ENCODE results near the gene NPY4R. TPM values are rescaled to one million over a fixed set of nuclear protein-coding genes. Genes with fewer than 3 reads are reported as not detected.
"Not testable (repeated sequence)": the region's sequence is repeated elsewhere in the genome, so short reads cannot be mapped to it uniquely, and the experiment has no call there.

NPY4R gene
- total and polyA plus RNA-seq, 2 donors, result 0.05 to 0.09 TPM

GRCh38 chr10:46411123-46411522 lies 54.6 kb downstream of the NPY4R start:
- not testable (repeated sequence) for DNase-seq (ENCODE audit: low read depth in 6 of 9, low spot score in 9 of 9); H3K4me3 ChIP-seq (ENCODE audit: low read length in 2 of 2); H3K9me3 ChIP-seq (ENCODE audit: control insufficient read depth in 2 of 2, insufficient read depth in 1 of 2, low read length in 1 of 2); H3K27me3 ChIP-seq (ENCODE audit: control insufficient read depth in 2 of 2, insufficient read depth in 1 of 2, low read length in 1 of 2); H3K36me3 ChIP-seq (ENCODE audit: control insufficient read depth in 2 of 2, insufficient read depth in 2 of 2, low read length in 1 of 2); H3K4me1 ChIP-seq (ENCODE audit: control insufficient read depth in 2 of 2, insufficient read depth in 2 of 2, low read length in 2 of 2); H3K27ac ChIP-seq (ENCODE audit: low read depth in 1 of 2, low read length in 1 of 2)

Other genes starting within 250 kb of the NPY4R start
- 0.57 TPM for gene ANTXRL, start 179.0 kb downstream of the NPY4R start, total RNA-seq
- gene ANTXRL, start 179.0 kb downstream of the NPY4R start, polyA plus RNA-seq, result 0.39 TPM
- 8.6 TPM for gene ANXA8L1, start 90.2 kb downstream of the NPY4R start, total RNA-seq
- 46.1 TPM for gene ANXA8L1, start 90.2 kb downstream of the NPY4R start, polyA plus RNA-seq
- gene GPRIN2, start 90.7 kb upstream of the NPY4R start, total RNA-seq, result 0.24 TPM
- 0.82 TPM for gene GPRIN2, start 90.7 kb upstream of the NPY4R start, polyA plus RNA-seq
- gene SYT15, start 113.2 kb upstream of the NPY4R start, total RNA-seq, result 0.80 TPM
- 2.6 TPM for gene SYT15, start 113.2 kb upstream of the NPY4R start, polyA plus RNA-seq

All from thymus (tissue), 11 donors.